ENCODE results near the gene DUOXA2. TPM values are rescaled to one million over a fixed set of nuclear protein-coding genes. Genes with fewer than 3 reads are reported as not detected.

DUOXA2 gene
- total RNA-seq, 2 donors from 2014 or later = not detected

DNA sequence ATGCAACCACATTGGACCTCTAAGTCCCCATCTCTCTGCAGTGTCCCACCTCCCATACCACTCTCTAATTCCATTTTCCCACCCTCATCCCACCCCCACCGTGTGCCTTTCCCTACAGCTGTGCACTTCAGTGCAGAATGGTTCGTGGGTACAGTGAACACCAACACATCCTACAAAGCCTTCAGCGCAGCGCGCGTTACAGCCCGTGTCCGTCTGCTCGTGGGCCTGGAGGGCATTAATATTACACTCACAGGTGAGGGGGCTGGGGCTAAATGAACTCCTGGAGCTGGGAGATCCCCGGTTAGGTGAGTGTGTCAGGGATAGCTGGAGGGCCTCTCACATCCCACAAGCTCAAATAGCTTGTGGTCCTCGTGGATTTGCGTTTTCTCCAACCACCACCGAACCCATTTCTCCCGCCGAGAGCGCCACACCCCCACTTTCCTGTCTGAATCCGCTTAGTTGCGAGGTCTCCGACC, 1.9 kb downstream of the DUOXA2 start:
- no peak overlapping the region for H3K27ac ChIP-seq
- H3K36me3 ChIP-seq = no peaks in the 10 kb centered on the region
- TF ChIP-seq, protein P1, sequence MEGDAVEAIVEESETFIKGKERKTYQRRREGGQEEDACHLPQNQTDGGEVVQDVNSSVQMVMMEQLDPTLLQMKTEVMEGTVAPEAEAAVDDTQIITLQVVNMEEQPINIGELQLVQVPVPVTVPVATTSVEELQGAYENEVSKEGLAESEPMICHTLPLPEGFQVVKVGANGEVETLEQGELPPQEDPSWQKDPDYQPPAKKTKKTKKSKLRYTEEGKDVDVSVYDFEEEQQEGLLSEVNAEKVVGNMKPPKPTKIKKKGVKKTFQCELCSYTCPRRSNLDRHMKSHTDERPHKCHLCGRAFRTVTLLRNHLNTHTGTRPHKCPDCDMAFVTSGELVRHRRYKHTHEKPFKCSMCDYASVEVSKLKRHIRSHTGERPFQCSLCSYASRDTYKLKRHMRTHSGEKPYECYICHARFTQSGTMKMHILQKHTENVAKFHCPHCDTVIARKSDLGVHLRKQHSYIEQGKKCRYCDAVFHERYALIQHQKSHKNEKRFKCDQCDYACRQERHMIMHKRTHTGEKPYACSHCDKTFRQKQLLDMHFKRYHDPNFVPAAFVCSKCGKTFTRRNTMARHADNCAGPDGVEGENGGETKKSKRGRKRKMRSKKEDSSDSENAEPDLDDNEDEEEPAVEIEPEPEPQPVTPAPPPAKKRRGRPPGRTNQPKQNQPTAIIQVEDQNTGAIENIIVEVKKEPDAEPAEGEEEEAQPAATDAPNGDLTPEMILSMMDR (IDR thresholded peaks at IDR 0.05) = no peak
- no peaks in the 10 kb centered on the region for H3K9me3 ChIP-seq
- no peak for DNase-seq (ENCODE audit: low spot score)
- peaks cover 17 to 22% of the 10 kb centered on the region in 2 donors for H3K27me3 ChIP-seq
- no peak overlapping the region for H3K4me3 ChIP-seq
- H3K4me1 ChIP-seq = peaks cover 0 to 39% of the 10 kb centered on the region in 2 donors

GRCh38 chr15:45116482-45117307, 2.6 kb downstream of the DUOXA2 start:
- DNase-seq (ENCODE audit: low spot score) = no peak
- Histone ChIP-seq H3K27ac (no peak overlapping the region), H3K27me3 (peaks cover 17 to 22% of the 10 kb centered on the region in 2 donors), H3K4me3 (no peak overlapping the region), H3K4me1 (peaks cover 0 to 39% of the 10 kb centered on the region in 2 donors), H3K36me3 (no peaks in the 10 kb centered on the region), H3K9me3 (no peaks in the 10 kb centered on the region)
- TF ChIP-seq, protein P1 (IDR thresholded peaks at IDR 0.05) = no peak

DNA sequence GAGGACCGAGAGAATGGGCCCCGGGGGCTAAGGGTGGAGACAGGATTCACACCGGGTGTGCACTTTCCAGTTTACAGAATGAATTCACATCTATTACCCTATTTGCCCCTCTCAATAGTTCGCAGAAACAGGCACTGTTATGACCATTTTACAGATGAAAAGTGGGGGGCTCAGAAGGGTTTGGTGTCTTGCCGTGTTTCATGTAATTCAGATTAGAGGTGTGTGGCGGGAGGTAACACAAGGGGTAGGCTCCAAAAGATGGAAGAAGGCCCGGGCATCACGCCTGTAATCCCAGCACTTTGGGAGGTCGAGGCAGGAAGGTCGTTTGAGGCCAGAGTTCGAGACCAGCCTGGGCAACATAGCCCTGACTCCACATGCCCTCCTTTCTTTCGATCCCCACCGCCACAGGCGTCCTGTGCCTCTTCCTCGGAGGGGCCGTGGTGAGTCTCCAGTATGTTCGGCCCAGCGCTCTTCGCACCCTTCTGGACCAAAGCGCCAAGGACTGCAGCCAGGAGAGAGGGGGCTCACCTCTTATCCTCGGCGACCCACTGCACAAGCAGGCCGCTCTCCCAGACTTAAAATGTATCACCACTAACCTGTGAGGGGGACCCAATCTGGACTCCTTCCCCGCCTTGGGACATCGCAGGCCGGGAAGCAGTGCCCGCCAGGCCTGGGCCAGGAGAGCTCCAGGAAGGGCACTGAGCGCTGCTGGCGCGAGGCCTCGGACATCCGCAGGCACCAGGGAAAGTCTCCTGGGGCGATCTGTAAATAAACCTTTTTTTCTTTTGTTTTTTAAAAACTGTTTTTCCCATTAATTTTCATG, 3.4 kb downstream of the DUOXA2 start:
- Histone ChIP-seq H3K9me3 (no peaks in the 10 kb centered on the region), H3K4me1 (peaks cover 0 to 32% of the 10 kb centered on the region in 2 donors), H3K27me3 (peaks cover 17 to 20% of the 10 kb centered on the region in 2 donors), H3K4me3 (peak overlapping the region; percentile 16 to 32), H3K27ac (no peak overlapping the region), H3K36me3 (no peaks in the 10 kb centered on the region)
- TF ChIP-seq, protein P1 (IDR thresholded peaks at IDR 0.05) = no peak
- DNase-seq (ENCODE audit: low spot score) = no peak

DNA sequence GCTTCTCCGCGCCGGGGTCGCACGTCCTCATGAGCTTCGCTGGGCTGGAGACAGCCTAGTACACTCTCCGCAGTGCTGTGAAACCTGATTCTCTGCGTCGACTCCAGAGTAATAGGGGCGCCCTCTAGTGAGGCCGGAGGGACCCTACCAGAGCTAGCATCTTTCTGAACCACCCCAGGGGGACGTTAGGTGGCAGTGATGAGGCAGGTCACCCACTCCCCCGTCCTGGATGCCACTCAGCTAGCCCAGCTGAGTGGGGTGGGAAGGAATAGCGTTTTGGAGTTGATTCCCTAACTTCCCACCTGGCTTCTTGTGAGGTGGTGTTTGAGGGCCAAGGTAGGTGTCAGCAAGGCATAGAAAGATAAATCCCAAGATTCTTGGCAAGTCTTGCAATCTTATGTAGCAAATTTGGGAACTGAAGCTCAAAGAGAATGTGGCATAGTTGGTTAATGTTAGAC, 4.0 kb downstream of the DUOXA2 start:
- Histone ChIP-seq H3K27me3 (peaks cover 15 to 18% of the 10 kb centered on the region in 2 donors), H3K36me3 (no peaks in the 10 kb centered on the region), H3K27ac (no peak overlapping the region), H3K9me3 (no peaks in the 10 kb centered on the region), H3K4me1 (peaks cover 0 to 26% of the 10 kb centered on the region in 2 donors), H3K4me3 (peak overlapping the region; percentile 16 to 32)
- TF ChIP-seq, protein P1 (IDR thresholded peaks at IDR 0.05) = peak; percentile 96 to 97
- peak; percentile 87 for DNase-seq (ENCODE audit: low spot score)

- Histone ChIP-seq H3K4me1 (peaks cover 0 to 23% of the 10 kb centered on the region in 2 donors), H3K36me3 (no peaks in the 10 kb centered on the region), H3K27me3 (peaks cover 10 to 18% of the 10 kb centered on the region in 2 donors), H3K9me3 (no peaks in the 10 kb centered on the region), H3K4me3 (no peak overlapping the region), H3K27ac (no peak overlapping the region)
- TF ChIP-seq, protein P1 (IDR thresholded peaks at IDR 0.05) = no peak
- no peak for DNase-seq (ENCODE audit: low spot score)
Observed at GRCh38 chr15:45118996-45119395, 4.9 kb downstream of the DUOXA2 start.

All from right atrium auricular region (tissue), 2 donors.